ENCODE results near the gene PKHD1.

Gene PKHD1

GRCh38 chr6:51625566-51625965 is 461.8 kb downstream of the PKHD1 start:
- DNase-seq (ENCODE audit: insufficient read length, low spot score), result no peak
- no peak for TF ChIP-seq CTCF (IDR thresholded peaks at IDR 0.05; ENCODE audit: insufficient read depth, missing control alignments)
- peak; percentile 46 for FAIRE-seq

GRCh38 chr6:51620971-51621370 is 466.4 kb downstream of the PKHD1 start:
- no peak for DNase-seq (ENCODE audit: insufficient read length, low spot score)

GRCh38 chr6:51619042-51619799 is 468.2 kb downstream of the PKHD1 start:
- no peak for FAIRE-seq
- DNase-seq (ENCODE audit: insufficient read length, low spot score), result no peak
- no peak for TF ChIP-seq CTCF (IDR thresholded peaks at IDR 0.05; ENCODE audit: insufficient read depth, missing control alignments)

More at GRCh38 chr6:51620971-51621370, 466.4 kb downstream of the PKHD1 start:
- no peak for FAIRE-seq
- no peak for TF ChIP-seq CTCF (IDR thresholded peaks at IDR 0.05; ENCODE audit: insufficient read depth, missing control alignments)

GRCh38 chr6:51618563-51618962 is 468.9 kb downstream of the PKHD1 start:
- DNase-seq (ENCODE audit: insufficient read length, low spot score), result no peak
- no peak for TF ChIP-seq CTCF (IDR thresholded peaks at IDR 0.05; ENCODE audit: insufficient read depth, missing control alignments)
- FAIRE-seq, result no peak

- DNase-seq (ENCODE audit: insufficient read length, low spot score), result no peak
- FAIRE-seq, result no peak
- TF ChIP-seq CTCF (IDR thresholded peaks at IDR 0.05; ENCODE audit: insufficient read depth, missing control alignments), result no peak
These were observed 469.7 kb downstream of the PKHD1 start for GRCh38 chr6:51617751-51618150.

GRCh38 chr6:51616243-51616642 is 471.2 kb downstream of the PKHD1 start:
- no peak for DNase-seq (ENCODE audit: insufficient read length, low spot score)
- TF ChIP-seq CTCF (IDR thresholded peaks at IDR 0.05; ENCODE audit: insufficient read depth, missing control alignments), result no peak
- FAIRE-seq, result no peak

- FAIRE-seq (no peak), DNase-seq (ENCODE audit: insufficient read length, low spot score) (no peak)
- TF ChIP-seq CTCF (IDR thresholded peaks at IDR 0.05; ENCODE audit: insufficient read depth, missing control alignments), result no peak
These were observed 472.7 kb downstream of the PKHD1 start for GRCh38 chr6:51614725-51615124.
